AG04449 (cell line): ENCODE results near the gene LMTK3.

ENCODE experiments used
- CTCF ChIA-PET: fragments of 350-600 bp; formaldehyde crosslinking; extraction: SDS; loops from one replicate; lab custom pipeline; 2021; ENCODE audit warnings: antibody characterized with exemption; lab: Yijun Ruan, JAX
- POLR2A ChIA-PET: fragments of 400-600, 350-600 bp; formaldehyde crosslinking; extraction: SDS; loops from one replicate; lab custom pipeline; 2020; ENCODE audit warnings: antibody characterized with exemption, inconsistent platforms; lab: Yijun Ruan, JAX
- DNase-seq: peaks from one replicate; pipeline ENCODE4 v3.0.0-alpha.2; 2010; ENCODE audit warnings: low read depth, low spot score
- H3K4me3 ChIP-seq: 2 replicates; pipeline ENCODE4 v1.5.1; 2011; ENCODE audit warnings: low read depth, mild to moderate bottlenecking, control low read depth, low read length
- CTCF ChIP-seq: IDR thresholded peaks from one replicate; pipeline ENCODE4 v1.5.1; 2011; ENCODE audit warnings: mild to moderate bottlenecking, moderate library complexity, low read length, control low read depth, inconsistent platforms; ENCODE audit not compliant: insufficient read depth; ENCODE audit errors: missing control alignments

LMTK3 gene

DNA sequence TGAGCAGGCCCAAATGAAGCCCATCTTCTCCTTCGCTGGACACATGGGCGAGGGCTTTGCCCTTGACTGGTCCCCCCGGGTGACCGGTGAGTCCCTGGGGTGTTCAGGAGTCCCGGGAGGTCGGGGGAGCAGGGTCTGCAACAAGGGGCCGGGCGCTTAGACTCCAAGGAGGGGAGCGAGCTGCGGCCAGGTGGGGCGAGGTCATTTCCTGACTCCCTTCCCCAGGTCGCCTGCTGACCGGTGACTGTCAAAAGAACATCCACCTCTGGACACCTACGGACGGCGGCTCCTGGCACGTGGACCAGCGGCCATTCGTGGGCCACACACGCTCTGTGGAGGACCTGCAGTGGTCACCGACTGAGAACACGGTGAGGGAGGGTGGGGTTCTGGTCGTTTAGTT lies 61.2 kb downstream of the LMTK3 start:
- CTCF ChIA-PET = no interaction called here
- no peak for TF ChIP-seq CTCF
- DNase-seq = no peak
- POLR2A ChIA-PET = no interaction called here
- H3K4me3 ChIP-seq = no peak overlapping the region

DNA sequence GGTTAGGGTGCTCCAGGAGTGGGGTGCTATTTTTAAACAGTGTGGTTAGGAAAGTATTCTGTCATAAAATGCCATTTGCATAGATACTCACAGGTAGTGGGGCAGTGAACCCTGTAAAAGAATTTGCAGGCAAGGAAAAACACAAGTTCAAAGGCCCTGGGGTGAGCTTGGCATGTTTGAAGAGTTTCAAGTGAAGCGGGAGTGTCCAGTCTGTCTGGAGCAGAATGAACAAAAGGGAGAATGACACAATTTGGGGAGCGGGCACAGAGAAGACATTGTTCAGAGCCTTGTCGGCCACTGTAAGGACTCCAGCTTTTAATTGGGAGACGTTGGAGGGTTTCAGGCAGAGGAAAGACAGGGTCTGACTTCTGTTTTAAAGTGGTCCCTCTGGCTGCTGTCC lies 63.1 kb downstream of the LMTK3 start:
- POLR2A ChIA-PET = no interaction called here
- CTCF ChIA-PET = interaction anchor here (0.6 to 2.2 kb wide), 4 partner anchors 10 to 480 kb away, joined by 3 to 8 read pairs (median 4); partner anchors contain the start of genes GRIN2D and KDELR1
- TF ChIP-seq CTCF = no peak

DNA sequence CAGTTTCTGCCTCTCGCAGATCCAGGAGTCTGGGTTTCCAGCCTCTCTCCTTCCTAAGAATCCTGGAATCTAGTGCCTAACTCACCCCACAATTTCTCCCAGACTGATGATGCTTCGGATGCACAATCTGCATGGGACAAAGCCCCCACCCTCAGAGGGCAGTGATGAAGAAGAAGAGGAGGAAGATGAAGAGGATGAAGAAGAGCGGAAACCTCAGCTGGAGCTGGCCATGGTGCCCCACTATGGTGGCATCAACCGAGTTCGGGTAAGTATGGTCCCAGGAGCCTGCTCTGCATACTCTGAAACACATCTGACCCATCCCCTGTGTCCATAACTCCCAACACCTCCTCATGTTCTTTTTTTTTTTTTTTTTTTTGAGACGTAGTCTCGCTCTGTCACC lies 65.1 kb downstream of the LMTK3 start:
- TF ChIP-seq CTCF = no peak

More for the DNA sequence above, 63.1 kb downstream of the LMTK3 start:
- no peak for DNase-seq
- H3K4me3 ChIP-seq = no peak overlapping the region

GRCh38 chr19:48445606-48446481 lies 65.8 kb downstream of the LMTK3 start, which contains the start of gene GRWD1:
TSS of gene GRWD1 (plus strand) at chr19:48445983. CDS start at chr19:48446006, 23 bp downstream.
- no peak for TF ChIP-seq CTCF
- POLR2A ChIA-PET = interaction anchor here (0.5 to 2.2 kb wide), 3 partner anchors 54 to 178 kb away, joined by 3 to 6 read pairs (median 3); partner anchors contain the start of gene KDELR1
- peak within 1 kb of the TSS; percentile 90 for H3K4me3 ChIP-seq
- CTCF ChIA-PET = interaction anchor here (0.8 to 3.8 kb wide), 24 partner anchors 9 to 143 kb away, joined by 3 to 23 read pairs (median 5); partner anchors contain the start of genes GRIN2D, KCNJ14 and KDELR1
- peak; percentile 63 for DNase-seq

More for the DNA sequence above, 65.1 kb downstream of the LMTK3 start:
- ChIA-PET POLR2A (interaction anchor here (2.2 kb wide), 1 partner anchor 55 kb away, joined by 6 read pairs; the partner anchor contains the start of gene KDELR1), CTCF (interaction anchor here (0.8 to 3.8 kb wide), 9 partner anchors 13 to 142 kb away, joined by 3 to 20 read pairs (median 6); partner anchors contain the start of gene KDELR1)
- H3K4me3 ChIP-seq = peak overlapping the region; percentile 90
- DNase-seq = no peak

GRCh38 chr19:48445256-48445605 lies 66.4 kb downstream of the LMTK3 start:
- peak; percentile 75 for TF ChIP-seq CTCF
- CTCF ChIA-PET = interaction anchor here (0.6 to 3.8 kb wide), 26 partner anchors 9 to 143 kb away, joined by 3 to 23 read pairs (median 4); partner anchors contain the start of genes GRIN2D, KCNJ14 and KDELR1
- POLR2A ChIA-PET = interaction anchor here (0.5 to 2.2 kb wide), 4 partner anchors 54 to 241 kb away, joined by 3 to 6 read pairs (median 3); partner anchors contain the start of gene KDELR1
- DNase-seq = peak; percentile 78
- H3K4me3 ChIP-seq = peak overlapping the region; percentile 90

- DNase-seq = no peak
- POLR2A ChIA-PET = interaction anchor here (0.6 to 2.2 kb wide), 3 partner anchors 53 to 241 kb away, joined by 3 to 6 read pairs (median 3); partner anchors contain the start of gene KDELR1
- CTCF ChIA-PET = interaction anchor here (0.6 to 3.8 kb wide), 25 partner anchors 8 to 144 kb away, joined by 3 to 23 read pairs (median 5); partner anchors contain the start of genes GRIN2D, KCNJ14 and KDELR1
Observed at GRCh38 chr19:48444936-48445200, 66.8 kb downstream of the LMTK3 start.

More at GRCh38 chr19:48444936-48445200, 66.8 kb downstream of the LMTK3 start:
- H3K4me3 ChIP-seq = peak overlapping the region; percentile 90
- no peak for TF ChIP-seq CTCF
